GM18907 (cell line): Measurements from ENCODE around the gene GRM7.

Experiments used
- ATAC-seq: cut with Tn5 transposase; IDR thresholded peaks from one replicate; pipeline ENCODE4 v1.9.1; 2021; ENCODE audit warnings: mild to moderate bottlenecking, moderate library complexity; ENCODE audit not compliant: unreplicated experiment

The GRM7 gene

GRCh38 chr3:7144697-7145308 lies 283.9 kb downstream of the GRM7 start:
- peak; percentile 61 for ATAC-seq

- ATAC-seq = no peak
Measured at GRCh38 chr3:7146529-7146928, 285.6 kb downstream of the GRM7 start.

GRCh38 chr3:7158516-7158915 lies 297.6 kb downstream of the GRM7 start:
- ATAC-seq = no peak

- ATAC-seq = no peak
Measured at GRCh38 chr3:7160689-7161088, 299.8 kb downstream of the GRM7 start.

GRCh38 chr3:7166460-7166859 lies 305.5 kb downstream of the GRM7 start:
- no peak for ATAC-seq

GRCh38 chr3:7171493-7171892 lies 310.6 kb downstream of the GRM7 start:
- no peak for ATAC-seq

- ATAC-seq = no peak
Measured at GRCh38 chr3:7172996-7173395, 312.1 kb downstream of the GRM7 start.

- no peak for ATAC-seq
Measured at GRCh38 chr3:7188551-7188950, 327.6 kb downstream of the GRM7 start.

- peak; percentile 83 for ATAC-seq
Measured at GRCh38 chr3:7190095-7190494, 329.2 kb downstream of the GRM7 start.

- no peak for ATAC-seq
Measured at GRCh38 chr3:7193269-7193668, 332.4 kb downstream of the GRM7 start.

- no peak for ATAC-seq
Measured at GRCh38 chr3:7194071-7194835, 333.3 kb downstream of the GRM7 start.

- ATAC-seq = no peak
Measured at GRCh38 chr3:7195934-7196333, 335.0 kb downstream of the GRM7 start.

GRCh38 chr3:7201784-7202183 lies 340.9 kb downstream of the GRM7 start:
- ATAC-seq = no peak

GRCh38 chr3:7203969-7204847 lies 343.3 kb downstream of the GRM7 start:
- peak; percentile 67 for ATAC-seq

GRCh38 chr3:7204848-7205156 lies 343.9 kb downstream of the GRM7 start:
- ATAC-seq = peak; percentile 63

- ATAC-seq = peak; percentile 63
Measured at GRCh38 chr3:7205535-7205934, 344.6 kb downstream of the GRM7 start.

- peak; percentile 71 for ATAC-seq
Measured at GRCh38 chr3:7205962-7206361, 345.0 kb downstream of the GRM7 start.

- ATAC-seq = no peak
Measured at GRCh38 chr3:7207125-7207524, 346.2 kb downstream of the GRM7 start.

- no peak for ATAC-seq
Measured at GRCh38 chr3:7207928-7208327, 347.0 kb downstream of the GRM7 start.

GRCh38 chr3:7209098-7209497 lies 348.2 kb downstream of the GRM7 start:
- ATAC-seq = no peak

- ATAC-seq = no peak
Measured at GRCh38 chr3:7211740-7212139, 350.8 kb downstream of the GRM7 start.

- no peak for ATAC-seq
Measured at GRCh38 chr3:7215706-7216105, 354.8 kb downstream of the GRM7 start.
